HL-60 (cell line): ENCODE data around the gene COPB1.

Experiments
- GABPA ChIP-seq: IDR thresholded peaks from 2 replicates; pipeline ENCODE4 v1.6.1; 2012; ENCODE audit warnings: low read depth
- POLR2AphosphoS5 ChIP-seq: IDR thresholded peaks from 2 replicates; pipeline ENCODE4 v1.6.1; 2012; ENCODE audit warnings: low read depth
- REST ChIP-seq: IDR thresholded peaks from 2 replicates; pipeline ENCODE4 v1.6.1; 2012; ENCODE audit warnings: low read depth; ENCODE audit not compliant: insufficient replicate concordance
- SPI1 ChIP-seq: IDR thresholded peaks from 2 replicates; pipeline ENCODE4 v1.6.1; 2012; ENCODE audit warnings: low read depth, mild to moderate bottlenecking, borderline replicate concordance
- TF ChIP-seq, protein P1 (sequence below): IDR thresholded peaks from one replicate; pipeline ENCODE4 v1.5.1; 2011; ENCODE audit warnings: low read length, control low read depth, inconsistent platforms; ENCODE audit not compliant: insufficient read depth

GRCh38 chr11:14454861-14455632 is 44.6 kb downstream of the COPB1 start:
- TF ChIP-seq, protein P1, sequence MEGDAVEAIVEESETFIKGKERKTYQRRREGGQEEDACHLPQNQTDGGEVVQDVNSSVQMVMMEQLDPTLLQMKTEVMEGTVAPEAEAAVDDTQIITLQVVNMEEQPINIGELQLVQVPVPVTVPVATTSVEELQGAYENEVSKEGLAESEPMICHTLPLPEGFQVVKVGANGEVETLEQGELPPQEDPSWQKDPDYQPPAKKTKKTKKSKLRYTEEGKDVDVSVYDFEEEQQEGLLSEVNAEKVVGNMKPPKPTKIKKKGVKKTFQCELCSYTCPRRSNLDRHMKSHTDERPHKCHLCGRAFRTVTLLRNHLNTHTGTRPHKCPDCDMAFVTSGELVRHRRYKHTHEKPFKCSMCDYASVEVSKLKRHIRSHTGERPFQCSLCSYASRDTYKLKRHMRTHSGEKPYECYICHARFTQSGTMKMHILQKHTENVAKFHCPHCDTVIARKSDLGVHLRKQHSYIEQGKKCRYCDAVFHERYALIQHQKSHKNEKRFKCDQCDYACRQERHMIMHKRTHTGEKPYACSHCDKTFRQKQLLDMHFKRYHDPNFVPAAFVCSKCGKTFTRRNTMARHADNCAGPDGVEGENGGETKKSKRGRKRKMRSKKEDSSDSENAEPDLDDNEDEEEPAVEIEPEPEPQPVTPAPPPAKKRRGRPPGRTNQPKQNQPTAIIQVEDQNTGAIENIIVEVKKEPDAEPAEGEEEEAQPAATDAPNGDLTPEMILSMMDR, result no peak
- TF ChIP-seq GABPA (no peak), SPI1 (no peak), POLR2AphosphoS5 (no peak), REST (no peak)
